GM18505 (cell line): Measurements from ENCODE around the gene FAM168A.

Experiments used
- ATAC-seq: cut with Tn5 transposase; IDR thresholded peaks from one replicate; pipeline ENCODE4 v1.9.1; 2021; ENCODE audit not compliant: unreplicated experiment
- POLR2A ChIP-seq: IDR thresholded peaks from 4 replicates; pipeline ENCODE4 v1.6.1; 2011; ENCODE audit warnings: borderline replicate concordance; ENCODE audit not compliant: insufficient read depth, insufficient read length; ENCODE audit errors: extremely low read depth

Gene FAM168A

GRCh38 chr11:73554671-73555320 lies 43.1 kb downstream of the FAM168A start:
- ATAC-seq: no peak
- TF ChIP-seq POLR2A: no peak

- ATAC-seq: no peak
Measured at GRCh38 chr11:73553266-73553665, 44.6 kb downstream of the FAM168A start.

DNA sequence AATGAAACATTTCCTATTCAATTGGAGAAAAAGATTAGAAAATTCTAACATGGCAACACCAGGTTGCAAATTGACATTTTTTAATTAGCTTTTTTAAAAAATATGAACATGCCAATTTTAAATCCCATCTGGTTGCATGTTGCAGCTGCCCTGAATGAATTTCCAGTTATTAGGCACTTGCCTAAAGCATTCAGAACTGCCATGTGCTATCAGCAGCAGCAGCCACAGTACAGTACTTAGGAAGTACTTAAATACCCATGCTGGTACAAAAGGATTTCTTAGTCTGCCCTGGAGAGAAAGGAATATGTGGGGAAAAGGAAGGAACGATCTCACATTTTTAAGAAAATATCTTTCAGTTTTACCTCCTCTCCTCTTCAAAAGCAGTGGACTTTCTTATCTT lies 46.2 kb downstream of the FAM168A start:
- ATAC-seq: no peak
- no peak for TF ChIP-seq POLR2A

More at GRCh38 chr11:73553266-73553665, 44.6 kb downstream of the FAM168A start:
- TF ChIP-seq POLR2A: no peak

DNA sequence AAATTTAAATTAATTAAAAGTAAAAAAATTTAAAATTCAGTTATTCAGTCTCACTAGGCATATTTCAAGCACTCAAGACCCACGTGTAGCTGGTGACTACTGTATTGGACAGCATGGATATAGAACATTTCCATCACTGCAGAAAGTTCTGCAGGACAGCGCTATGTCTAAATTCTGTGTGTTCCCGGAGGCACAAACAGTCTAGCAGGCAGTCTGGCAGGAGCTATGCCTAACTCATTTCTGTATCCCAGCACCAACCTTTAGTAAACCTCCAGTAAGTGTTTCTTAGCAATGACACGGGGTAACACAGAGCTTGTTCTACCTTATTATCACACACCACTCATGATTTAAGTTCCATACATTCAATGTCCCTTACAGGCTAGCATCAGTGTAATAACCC lies 48.5 kb downstream of the FAM168A start:
- TF ChIP-seq POLR2A: no peak
- no peak for ATAC-seq

DNA sequence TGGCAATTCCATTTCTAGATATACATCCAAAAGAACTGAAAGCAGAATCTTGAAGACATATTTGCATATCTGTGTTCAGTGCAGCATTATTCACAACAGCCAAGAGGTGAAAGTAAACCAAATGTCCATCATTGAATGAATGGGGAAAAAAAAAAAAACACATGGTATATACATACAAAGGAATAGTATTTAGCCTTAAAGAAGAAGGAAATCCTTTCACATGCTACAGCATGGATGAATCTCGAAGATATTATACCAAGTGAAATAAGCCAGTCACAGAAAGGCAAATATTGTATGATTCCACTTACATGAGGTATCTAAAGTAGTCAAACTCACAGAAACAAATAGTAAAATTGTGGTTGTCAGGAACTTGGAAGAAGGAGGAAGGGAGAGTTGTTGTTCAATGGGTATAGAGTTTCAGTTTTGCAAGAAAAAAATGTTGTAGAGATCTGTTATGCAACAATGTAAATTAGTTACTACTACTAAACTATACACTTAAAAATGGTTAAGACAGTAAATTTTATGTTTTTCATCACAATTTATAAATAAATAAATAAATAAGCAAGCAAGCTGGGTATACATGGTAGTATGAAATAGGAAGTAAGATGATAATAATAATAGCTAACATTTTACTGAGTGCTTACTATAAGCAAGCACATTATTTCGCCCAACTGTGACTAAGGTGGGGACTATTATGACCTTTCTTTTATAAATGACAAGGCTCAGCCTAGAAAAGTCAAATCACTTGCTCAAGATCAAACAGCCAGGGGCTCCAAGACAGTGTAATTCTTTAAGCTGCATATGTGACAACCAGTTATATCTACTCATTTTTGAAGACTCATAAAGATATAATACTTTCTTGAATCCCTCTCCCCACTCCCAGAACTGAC lies 50.0 kb downstream of the FAM168A start:
- no peak for TF ChIP-seq POLR2A
- ATAC-seq: no peak

GRCh38 chr11:73542175-73542574 lies 55.7 kb downstream of the FAM168A start:
- no peak for ATAC-seq
- TF ChIP-seq POLR2A: no peak

- ATAC-seq: no peak
- no peak for TF ChIP-seq POLR2A
Measured at GRCh38 chr11:73539506-73540084, 58.3 kb downstream of the FAM168A start.

GRCh38 chr11:73538381-73538872 lies 59.5 kb downstream of the FAM168A start:
- no peak for ATAC-seq
- TF ChIP-seq POLR2A: no peak

DNA sequence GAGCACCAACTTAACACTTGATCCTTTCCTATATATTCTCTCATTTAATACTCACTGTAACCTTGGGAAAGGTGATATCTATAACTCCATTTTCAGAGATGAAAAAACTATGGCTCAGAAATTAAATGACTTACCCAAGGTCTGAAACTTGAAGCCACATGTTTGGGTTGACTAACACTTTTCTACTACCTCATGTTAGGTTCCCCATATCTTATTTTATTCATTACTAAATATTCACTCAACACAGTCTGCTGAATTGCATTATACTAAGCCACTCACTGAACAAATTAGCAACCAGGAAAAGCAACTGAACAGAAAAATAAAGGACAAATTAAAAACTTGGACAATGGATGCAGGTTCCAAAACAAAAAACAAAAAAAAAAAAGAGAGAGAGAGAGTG lies 59.9 kb downstream of the FAM168A start:
- ATAC-seq: no peak
- no peak for TF ChIP-seq POLR2A

- no peak for TF ChIP-seq POLR2A
- no peak for ATAC-seq
Measured at GRCh38 chr11:73536961-73537360, 61.0 kb downstream of the FAM168A start.

DNA sequence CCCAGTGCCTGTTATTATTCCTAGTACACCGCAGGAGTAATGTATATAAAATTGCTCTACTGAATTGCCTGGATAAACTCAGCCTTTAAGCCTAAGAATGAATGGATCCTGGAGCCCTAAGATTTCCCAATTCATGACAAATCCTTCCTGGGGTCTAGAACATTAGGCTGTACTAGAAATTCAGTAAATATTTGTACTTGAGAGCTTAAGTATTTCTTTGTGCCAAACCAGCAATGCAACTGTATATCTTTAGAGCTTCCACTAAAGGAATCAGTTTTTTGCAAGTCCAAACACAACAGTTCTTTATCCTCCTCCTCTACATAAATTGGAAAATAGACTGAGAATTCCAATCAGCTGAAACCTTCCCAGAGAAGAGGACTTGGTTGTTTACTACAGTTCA lies 65.6 kb downstream of the FAM168A start:
- ATAC-seq: no peak
- no peak for TF ChIP-seq POLR2A

DNA sequence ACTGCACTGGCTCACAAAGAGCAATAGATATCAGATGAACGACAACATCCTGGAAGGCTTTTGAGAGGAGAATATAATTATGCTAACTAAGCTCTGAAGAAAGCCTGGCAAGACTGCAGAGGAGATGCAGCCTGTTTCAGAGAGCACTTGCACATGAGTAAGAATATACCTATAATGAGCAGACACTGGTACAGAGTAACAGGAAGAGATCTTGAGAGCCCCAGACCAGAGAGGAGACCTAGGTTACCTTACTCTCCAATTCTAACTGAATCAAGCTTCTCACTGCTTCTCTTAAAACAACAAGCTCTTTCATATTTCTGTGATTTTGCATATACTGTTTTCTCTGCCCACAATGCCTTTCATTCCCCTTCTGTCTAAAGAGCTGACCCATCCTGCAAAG lies 66.5 kb downstream of the FAM168A start:
- ATAC-seq: no peak
- no peak for TF ChIP-seq POLR2A

DNA sequence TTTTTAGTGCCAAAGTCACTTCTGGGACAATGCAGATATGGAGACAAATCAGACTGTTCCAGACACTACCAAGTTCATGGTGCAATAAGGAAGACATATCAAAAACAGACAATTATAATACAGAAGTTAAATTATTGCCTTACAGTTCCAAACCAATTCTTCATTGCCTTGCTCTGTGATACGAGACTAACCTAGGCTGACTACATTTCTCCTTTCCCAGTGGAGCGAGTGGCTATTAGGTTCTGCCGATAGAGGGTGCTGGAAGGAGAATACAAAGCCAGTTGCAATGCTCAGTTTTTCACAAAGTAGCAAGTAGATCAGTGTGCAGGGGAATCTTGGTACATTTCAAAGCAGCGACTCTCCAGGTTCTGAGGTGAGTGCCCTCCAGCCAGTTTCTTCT lies 67.8 kb downstream of the FAM168A start:
- TF ChIP-seq POLR2A: no peak
- no peak for ATAC-seq

- no peak for ATAC-seq
- TF ChIP-seq POLR2A: no peak
Measured at GRCh38 chr11:73529204-73529530, 68.7 kb downstream of the FAM168A start.
